K562 (cell line): ENCODE measurements around the gene HS3ST3A1. TPM values are rescaled to one million over a fixed set of nuclear protein-coding genes. Genes with fewer than 3 reads are reported as not detected.

Experiments used
- CBX8 ChIP-seq: fragments of 200-600 bp; sonication (generic); IDR thresholded peaks from 2 replicates; pipeline ENCODE4 v1.6.1; 2012; ENCODE audit warnings: borderline replicate concordance, mixed run types, low read depth, mild to moderate bottlenecking, moderate library complexity, mixed read lengths, low read length, control low read depth, inconsistent platforms; ENCODE audit not compliant: poor library complexity, severe bottlenecking; ENCODE audit errors: extremely low read depth
- FIP1L1 ChIP-seq: fragments of 200-400 bp; formaldehyde crosslinking; IDR thresholded peaks from 2 replicates; pipeline ENCODE4 v1.6.1; 2018; ENCODE audit warnings: mild to moderate bottlenecking, low read depth, low read length; ENCODE audit not compliant: poor library complexity, severe bottlenecking
- GABPB1 ChIP-seq: sonication (generic); formaldehyde crosslinking; IDR thresholded peaks from 2 replicates; pipeline ENCODE4 v1.8.0; 2022; ENCODE audit warnings: mild to moderate bottlenecking, missing genetic modification reagents
- GATAD2A ChIP-seq: fragments of 450-650 bp; IDR thresholded peaks from 2 replicates; pipeline ENCODE4 v1.6.1; 2017
- KDM4B ChIP-seq, 2 experiments: fragments of 450-650 bp in 1 of 2; sonication (generic) in 1 of 2; IDR thresholded peaks; 2 replicates each; pipeline ENCODE4 v1.6.1; 2016 to 2017; ENCODE audit warnings: borderline replicate concordance in 2 of 2, antibody characterized with exemption in 1 of 2, low read depth in 1 of 2, mild to moderate bottlenecking in 1 of 2
- MYC ChIP-seq, 2 experiments: fragments of 250-450 bp in 1 of 2; sonication (Bioruptor Pico) in 1 of 2; IDR thresholded peaks; 2 replicates each; pipeline versions ENCODE4 v1.5.1 to v1.6.1; 2012 to 2021; ENCODE audit warnings: low read depth in 2 of 2, borderline replicate concordance in 1 of 2, improper control_type of control experiment in 1 of 2, low read length in 1 of 2, mild to moderate bottlenecking in 1 of 2, moderate library complexity in 1 of 2
- NR4A1 ChIP-seq, 2 experiments: fragments of 250-450 bp in 1 of 2; fragments of 450-650 bp in 1 of 2; sonication (Bioruptor Pico) in 1 of 2; IDR thresholded peaks; 2 replicates each; pipeline versions ENCODE4 v1.4.0 to v1.6.1; 2016 to 2020; ENCODE audit warnings: mild to moderate bottlenecking in 2 of 2, missing compliant biosample characterization in 1 of 2, missing genetic modification characterization in 1 of 2, moderate library complexity in 1 of 2
- RFX7 ChIP-seq: fragments of 250-450 bp; sonication (Bioruptor Pico); IDR thresholded peaks from 2 replicates; pipeline ENCODE4 v1.5.1; 2021; ENCODE audit warnings: mild to moderate bottlenecking
- RUNX1 ChIP-seq: sonication (generic); IDR thresholded peaks from 2 replicates; pipeline ENCODE4 v1.6.1; 2016; ENCODE audit warnings: antibody characterized with exemption, low read depth
- SMARCE1 ChIP-seq: fragments of 450-650 bp; IDR thresholded peaks from 2 replicates; pipeline ENCODE4 v1.7.1; 2016; ENCODE audit warnings: mild to moderate bottlenecking
- SRF ChIP-seq, 2 experiments: fragments of 250-450, 450-650 bp in 1 of 2; sonication (Bioruptor Pico) in 1 of 2; sonication (generic) in 1 of 2; formaldehyde crosslinking; IDR thresholded peaks; 2 replicates each; pipeline versions ENCODE4 v1.5.0 to v1.5.1; 2020 to 2022; ENCODE audit warnings: mild to moderate bottlenecking in 1 of 2, missing genetic modification reagents in 1 of 2
- TBP ChIP-seq: optimal IDR thresholded peaks from 2 replicates; pipeline ENCODE3; 2011; ENCODE audit warnings: low read depth, low read length, improper control_type of control experiment
- TCF3 ChIP-seq: sonication (generic); formaldehyde crosslinking; IDR thresholded peaks from 2 replicates; pipeline ENCODE4 v1.4.0; 2020; ENCODE audit warnings: mild to moderate bottlenecking, missing genetic modification reagents
- ZFX ChIP-seq: sonication (generic); formaldehyde crosslinking; IDR thresholded peaks from 2 replicates; pipeline ENCODE4 v1.8.0; 2022; ENCODE audit warnings: mild to moderate bottlenecking, missing genetic modification reagents, moderate library complexity
- ZNF316 ChIP-seq: fragments of 450-650 bp; IDR thresholded peaks from 2 replicates; pipeline ENCODE4 v1.6.1; 2016
- ZNF436 ChIP-seq: fragments of 250-450, 450-650 bp; sonication (Bioruptor Pico); formaldehyde crosslinking; IDR thresholded peaks from 2 replicates; pipeline ENCODE4 v1.7.0; 2020; ENCODE audit warnings: mild to moderate bottlenecking
- ZNF551 ChIP-seq: fragments of 250-450 bp; sonication (Bioruptor Pico); IDR thresholded peaks from 2 replicates; pipeline ENCODE4 v1.5.0; 2021; ENCODE audit warnings: mild to moderate bottlenecking, moderate library complexity
- ZSCAN29 ChIP-seq: fragments of 450-650 bp; IDR thresholded peaks from 2 replicates; pipeline ENCODE4 v1.6.1; 2017
- polyA plus RNA-seq, 8 experiments: library from polyadenylated mRNA; depleted of rRNA in 4 of 8; stranded (reverse) in 5 of 8; unstranded in 3 of 8; fragments of >200 nt; fragmentation: Nextera tagmentation in 2 of 8; fragmentation: Illumina TruSeq in 1 of 8; extraction: Ambion mirVana in 2 of 8; extraction: Trizol in 1 of 8; gene quantifications; 2 replicates each; pipeline versions ENCODE4 v1.2.1 to v1.2.3, GENCODE V29; 2011 to 2014; ENCODE audit warnings: inconsistent platforms in 1 of 8, missing spikeins in 1 of 8
- total RNA-seq, 7 experiments: library from RNA; depleted of rRNA in 6 of 7; stranded (reverse); fragments of >200 nt in 6 of 7; fragmentation: Illumina TruSeq in 2 of 7; extraction: Trizol in 2 of 7; gene quantifications; 2 replicates each; pipeline versions ENCODE4 v1.2.1 to v1.2.3, GENCODE V29; 2011 to 2021; ENCODE audit warnings: low replicate concordance in 1 of 7
- TF ChIP-seq, protein P1 (sequence below): fragments of 450-650 bp; formaldehyde crosslinking; IDR thresholded peaks from 2 replicates; pipeline ENCODE4 v1.4.0; 2020; ENCODE audit warnings: mild to moderate bottlenecking, mixed read lengths
- TF ChIP-seq, protein P2 (sequence below): fragments of 250-450 bp; sonication (Bioruptor Pico); IDR thresholded peaks from 2 replicates; pipeline ENCODE4 v1.4.0; 2020; ENCODE audit warnings: mild to moderate bottlenecking
- TF ChIP-seq, protein P3 (sequence below): fragments of 200-800 bp; sonication (Bioruptor generic); IDR thresholded peaks from 2 replicates; pipeline ENCODE4 v1.6.1; 2017; ENCODE audit warnings: missing genetic modification characterization, missing compliant biosample characterization
- TF ChIP-seq, protein P4 (sequence below), 2 experiments: fragments of 450-650 bp; IDR thresholded peaks; 2 replicates each; pipeline ENCODE4 v1.6.1; 2016

The HS3ST3A1 gene
- total and polyA plus RNA-seq, 9 of the 15 experiments (the other 6 are each of a cell fraction or from before 2014, with no cell fraction given), result 0.25 to 14.8 (median 2.3) TPM

DNA sequence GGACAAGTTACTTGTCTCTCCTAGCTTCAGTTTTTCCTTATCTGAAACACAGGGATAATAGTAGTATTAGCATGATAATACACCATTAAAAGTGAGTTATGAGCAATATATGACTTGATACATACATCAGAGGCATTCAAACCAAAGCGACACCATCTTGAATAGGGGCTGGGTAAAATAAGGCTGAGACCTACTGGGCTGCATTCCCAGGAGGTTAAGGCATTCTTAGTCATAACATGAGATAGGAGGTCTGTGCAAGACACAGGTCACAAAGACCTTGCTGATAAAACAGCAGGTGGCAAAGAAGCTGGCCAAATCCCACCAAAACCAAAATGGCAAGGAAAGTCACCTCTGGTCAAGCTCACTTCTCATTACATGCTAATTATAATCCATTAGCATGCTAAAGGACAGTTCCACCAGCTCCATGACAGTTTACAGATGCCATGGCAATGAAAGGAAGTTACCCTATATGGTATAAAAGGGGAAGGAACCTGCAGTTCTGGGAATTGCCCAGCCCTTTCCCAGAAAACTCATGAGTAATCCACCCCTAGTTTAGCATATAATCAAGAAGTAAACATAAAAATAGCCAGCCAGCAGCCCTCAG is 37.2 kb upstream of the HS3ST3A1 start (continued):
- TF ChIP-seq ZNF316 (no peak), GATAD2A (no peak), NR4A1 (CRISPR knock-in tag; IDR thresholded peaks at IDR 0.05) (0 out of 2 replicates have a peak, but pooled peaks have one; percentile 21), NR4A1 (tag; IDR thresholded peaks at IDR 0.05) (peak; percentile 99), TBP (no peak), ZSCAN29 (no peak), ZNF551 (CRISPR knock-in tag) (0 out of 2 replicates have a peak, but pooled peaks have one; percentile 34), RUNX1 (no peak), ZFX (CRISPR knock-in tag) (no peak), GABPB1 (CRISPR knock-in tag) (no peak), ZNF436 (CRISPR knock-in tag) (no peak), FIP1L1 (no peak), RFX7 (CRISPR knock-in tag) (no peak), SMARCE1 (no peak), MYC (IDR thresholded peaks at IDR 0.05; ENCODE audit: low read depth, low read length) (no peak), MYC (CRISPR knock-in tag; IDR thresholded peaks at IDR 0.05; ENCODE audit: borderline replicate concordance, low read depth) (peak; percentile 56; the same call in 1 of the 2 replicates), CBX8 (no peak), TCF3 (no peak), SRF (CRISPR knock-in tag; IDR thresholded peaks at IDR 0.05) (peak; percentile 91 to 99), KDM4B (IDR thresholded peaks at IDR 0.05; ENCODE audit: borderline replicate concordance in 2 of 2, low read depth in 1 of 2) (no peak)
- TF ChIP-seq, protein P1, sequence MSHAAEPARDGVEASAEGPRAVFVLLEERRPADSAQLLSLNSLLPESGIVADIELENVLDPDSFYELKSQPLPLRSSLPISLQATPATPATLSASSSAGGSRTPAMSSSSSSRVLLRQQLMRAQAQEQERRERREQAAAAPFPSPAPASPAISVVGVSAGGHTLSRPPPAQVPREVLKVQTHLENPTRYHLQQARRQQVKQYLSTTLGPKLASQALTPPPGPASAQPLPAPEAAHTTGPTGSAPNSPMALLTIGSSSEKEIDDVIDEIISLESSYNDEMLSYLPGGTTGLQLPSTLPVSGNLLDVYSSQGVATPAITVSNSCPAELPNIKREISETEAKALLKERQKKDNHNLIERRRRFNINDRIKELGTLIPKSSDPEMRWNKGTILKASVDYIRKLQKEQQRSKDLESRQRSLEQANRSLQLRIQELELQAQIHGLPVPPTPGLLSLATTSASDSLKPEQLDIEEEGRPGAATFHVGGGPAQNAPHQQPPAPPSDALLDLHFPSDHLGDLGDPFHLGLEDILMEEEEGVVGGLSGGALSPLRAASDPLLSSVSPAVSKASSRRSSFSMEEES (CRISPR knock-in tag), result 0 out of 2 replicates have a peak, but pooled peaks have one; percentile 5
- TF ChIP-seq, protein P2, sequence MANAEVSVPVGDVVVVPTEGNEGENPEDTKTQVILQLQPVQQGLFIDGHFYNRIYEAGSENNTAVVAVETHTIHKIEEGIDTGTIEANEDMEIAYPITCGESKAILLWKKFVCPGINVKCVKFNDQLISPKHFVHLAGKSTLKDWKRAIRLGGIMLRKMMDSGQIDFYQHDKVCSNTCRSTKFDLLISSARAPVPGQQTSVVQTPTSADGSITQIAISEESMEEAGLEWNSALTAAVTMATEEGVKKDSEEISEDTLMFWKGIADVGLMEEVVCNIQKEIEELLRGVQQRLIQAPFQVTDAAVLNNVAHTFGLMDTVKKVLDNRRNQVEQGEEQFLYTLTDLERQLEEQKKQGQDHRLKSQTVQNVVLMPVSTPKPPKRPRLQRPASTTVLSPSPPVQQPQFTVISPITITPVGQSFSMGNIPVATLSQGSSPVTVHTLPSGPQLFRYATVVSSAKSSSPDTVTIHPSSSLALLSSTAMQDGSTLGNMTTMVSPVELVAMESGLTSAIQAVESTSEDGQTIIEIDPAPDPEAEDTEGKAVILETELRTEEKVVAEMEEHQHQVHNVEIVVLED (CRISPR knock-in tag), result peak; percentile 52; the same call in 1 of the 2 replicates
- TF ChIP-seq, protein P3, sequence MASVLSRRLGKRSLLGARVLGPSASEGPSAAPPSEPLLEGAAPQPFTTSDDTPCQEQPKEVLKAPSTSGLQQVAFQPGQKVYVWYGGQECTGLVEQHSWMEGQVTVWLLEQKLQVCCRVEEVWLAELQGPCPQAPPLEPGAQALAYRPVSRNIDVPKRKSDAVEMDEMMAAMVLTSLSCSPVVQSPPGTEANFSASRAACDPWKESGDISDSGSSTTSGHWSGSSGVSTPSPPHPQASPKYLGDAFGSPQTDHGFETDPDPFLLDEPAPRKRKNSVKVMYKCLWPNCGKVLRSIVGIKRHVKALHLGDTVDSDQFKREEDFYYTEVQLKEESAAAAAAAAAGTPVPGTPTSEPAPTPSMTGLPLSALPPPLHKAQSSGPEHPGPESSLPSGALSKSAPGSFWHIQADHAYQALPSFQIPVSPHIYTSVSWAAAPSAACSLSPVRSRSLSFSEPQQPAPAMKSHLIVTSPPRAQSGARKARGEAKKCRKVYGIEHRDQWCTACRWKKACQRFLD (CRISPR knock-in tag), result peak; percentile 98
- TF ChIP-seq, protein P4, sequence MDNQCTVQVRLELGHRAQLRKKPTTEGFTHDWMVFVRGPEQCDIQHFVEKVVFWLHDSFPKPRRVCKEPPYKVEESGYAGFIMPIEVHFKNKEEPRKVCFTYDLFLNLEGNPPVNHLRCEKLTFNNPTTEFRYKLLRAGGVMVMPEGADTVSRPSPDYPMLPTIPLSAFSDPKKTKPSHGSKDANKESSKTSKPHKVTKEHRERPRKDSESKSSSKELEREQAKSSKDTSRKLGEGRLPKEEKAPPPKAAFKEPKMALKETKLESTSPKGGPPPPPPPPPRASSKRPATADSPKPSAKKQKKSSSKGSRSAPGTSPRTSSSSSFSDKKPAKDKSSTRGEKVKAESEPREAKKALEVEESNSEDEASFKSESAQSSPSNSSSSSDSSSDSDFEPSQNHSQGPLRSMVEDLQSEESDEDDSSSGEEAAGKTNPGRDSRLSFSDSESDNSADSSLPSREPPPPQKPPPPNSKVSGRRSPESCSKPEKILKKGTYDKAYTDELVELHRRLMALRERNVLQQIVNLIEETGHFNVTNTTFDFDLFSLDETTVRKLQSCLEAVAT (IDR thresholded peaks at IDR 0.05), result no peak
